NCI-H1105 treated with DMSO at 0.1 percent for 48 hours (cell line): ENCODE results near the gene ANKLE2.
"Not testable (repeated sequence)": the region's sequence is repeated elsewhere in the genome, so short reads cannot be mapped to it uniquely, and the experiment has no call there.

Experiments used
- DNase-seq: peaks from one replicate; lab custom pipeline; 2025; lab: John Stamatoyannopoulos, UW

The ANKLE2 gene

GRCh38 chr12:132719141-132719953 lies 42.3 kb downstream of the ANKLE2 start:
- DNase-seq: no peak

- no peak for DNase-seq
Measured at GRCh38 chr12:132718644-132719043, 43.0 kb downstream of the ANKLE2 start.

GRCh38 chr12:132717531-132718387 lies 43.9 kb downstream of the ANKLE2 start:
- no peak for DNase-seq

- no peak for DNase-seq
Measured at GRCh38 chr12:132717011-132717410, 44.6 kb downstream of the ANKLE2 start.

GRCh38 chr12:132716356-132716755 lies 45.3 kb downstream of the ANKLE2 start:
- DNase-seq: no peak

- DNase-seq: no peak
Measured at GRCh38 chr12:132715874-132716273, 45.8 kb downstream of the ANKLE2 start.

GRCh38 chr12:132713123-132713522 lies 48.5 kb downstream of the ANKLE2 start:
- DNase-seq: no peak

GRCh38 chr12:132711080-132711843 lies 50.4 kb downstream of the ANKLE2 start:
- peak; percentile 15 for DNase-seq

- DNase-seq: peak; percentile 79
Measured at GRCh38 chr12:132710405-132711079, 51.1 kb downstream of the ANKLE2 start, which contains the start of gene PGAM5. TSS of gene PGAM5 (plus strand) at chr12:132710842. CDS start at chr12:132710877, 35 bp downstream.

- no peak for DNase-seq
Measured at GRCh38 chr12:132710043-132710404, 51.6 kb downstream of the ANKLE2 start.

- DNase-seq: no peak
Measured at GRCh38 chr12:132708150-132708549, 53.5 kb downstream of the ANKLE2 start.

GRCh38 chr12:132707241-132707640 lies 54.4 kb downstream of the ANKLE2 start:
- no peak for DNase-seq

GRCh38 chr12:132703641-132704040 lies 58.0 kb downstream of the ANKLE2 start:
- DNase-seq: no peak

- DNase-seq: no peak
Measured at GRCh38 chr12:132702640-132703039, 59.0 kb downstream of the ANKLE2 start.

GRCh38 chr12:132700212-132700822 lies 61.3 kb downstream of the ANKLE2 start:
- DNase-seq: no peak

GRCh38 chr12:132698341-132698740 lies 63.3 kb downstream of the ANKLE2 start:
- no peak for DNase-seq

GRCh38 chr12:132695431-132695830 lies 66.2 kb downstream of the ANKLE2 start:
- no peak for DNase-seq

- DNase-seq: not testable (repeated sequence)
Measured at GRCh38 chr12:132694888-132695287, 66.7 kb downstream of the ANKLE2 start.

GRCh38 chr12:132692030-132692429 lies 69.6 kb downstream of the ANKLE2 start:
- DNase-seq: not testable (repeated sequence)

GRCh38 chr12:132690112-132690511 lies 71.5 kb downstream of the ANKLE2 start:
- no peak for DNase-seq

- no peak for DNase-seq
Measured at GRCh38 chr12:132689227-132689626, 72.4 kb downstream of the ANKLE2 start.
